ENCODE measurements around the gene SGMS2.

Gene SGMS2

GRCh38 chr4:107894138-107894603, 69.4 kb downstream of the SGMS2 start:
- H3K4me3 ChIP-seq (ENCODE audit: low read depth in 1 of 2, low read length in 2 of 2) = no peak overlapping the region
- H3K27me3 ChIP-seq (ENCODE audit: insufficient read depth, low read length, poor library complexity) = peaks cover 21% of the 10 kb centered on the region
- DNase-seq (no peak), ATAC-seq (ENCODE audit: insufficient read depth, low read depth) (no peak)
- H3K4me1 ChIP-seq (ENCODE audit: insufficient read depth, low read length) = no peaks in the 10 kb centered on the region
- H2AFZ ChIP-seq (ENCODE audit: low read depth, low read length) = no peak overlapping the region
- no peaks in the 10 kb centered on the region for H3K9me3 ChIP-seq (ENCODE audit: insufficient read depth, low read length, severe bottlenecking)
- no peak overlapping the region for H3K4me2 ChIP-seq (ENCODE audit: insufficient read depth, low read length)
- no peaks in the 10 kb centered on the region for H3K36me3 ChIP-seq (ENCODE audit: insufficient read depth, low read length)
- H3K9ac ChIP-seq (ENCODE audit: low read depth, low read length) = no peak overlapping the region
- no peak overlapping the region for H3K27ac ChIP-seq (ENCODE audit: low read length)
- H4K20me1 ChIP-seq (ENCODE audit: insufficient read depth, low read length) = no peaks in the 10 kb centered on the region
- H3K79me2 ChIP-seq (ENCODE audit: insufficient read depth, low read length) = no peaks in the 10 kb centered on the region
- TF ChIP-seq CTCF (IDR thresholded peaks at IDR 0.05; ENCODE audit: borderline replicate concordance, extremely low read depth, low read length, poor library complexity, severe bottlenecking) (no peak), EZH2 (IDR thresholded peaks at IDR 0.05; ENCODE audit: borderline replicate concordance, low read depth, low read length, severe bottlenecking) (no peak)

- Histone ChIP-seq H3K4me2 (ENCODE audit: insufficient read depth, low read length) (no peak overlapping the region), H3K79me2 (ENCODE audit: insufficient read depth, low read length) (no peaks in the 10 kb centered on the region), H3K27ac (ENCODE audit: low read length) (no peak overlapping the region), H3K36me3 (ENCODE audit: insufficient read depth, low read length) (no peaks in the 10 kb centered on the region), H3K4me1 (ENCODE audit: insufficient read depth, low read length) (no peaks in the 10 kb centered on the region), H3K27me3 (ENCODE audit: insufficient read depth, low read length, poor library complexity) (peaks cover 21% of the 10 kb centered on the region), H3K4me3 (ENCODE audit: low read depth in 1 of 2, low read length in 2 of 2) (no peak overlapping the region), H4K20me1 (ENCODE audit: insufficient read depth, low read length) (no peaks in the 10 kb centered on the region), H2AFZ (ENCODE audit: low read depth, low read length) (no peak overlapping the region), H3K9me3 (ENCODE audit: insufficient read depth, low read length, severe bottlenecking) (no peaks in the 10 kb centered on the region), H3K9ac (ENCODE audit: low read depth, low read length) (no peak overlapping the region)
- TF ChIP-seq EZH2 (IDR thresholded peaks at IDR 0.05; ENCODE audit: borderline replicate concordance, low read depth, low read length, severe bottlenecking) = no peak
- TF ChIP-seq CTCF (IDR thresholded peaks at IDR 0.05; ENCODE audit: borderline replicate concordance, extremely low read depth, low read length, poor library complexity, severe bottlenecking) = no peak
- no peak for ATAC-seq (ENCODE audit: insufficient read depth, low read depth)
- DNase-seq = no peak
These were observed 71.5 kb downstream of the SGMS2 start for GRCh38 chr4:107896158-107896645.

- Histone ChIP-seq H3K4me2 (ENCODE audit: insufficient read depth, low read length) (no peak overlapping the region), H3K9ac (ENCODE audit: low read depth, low read length) (no peak overlapping the region), H3K4me1 (ENCODE audit: insufficient read depth, low read length) (no peaks in the 10 kb centered on the region), H3K36me3 (ENCODE audit: insufficient read depth, low read length) (no peaks in the 10 kb centered on the region), H3K9me3 (ENCODE audit: insufficient read depth, low read length, severe bottlenecking) (no peaks in the 10 kb centered on the region), H3K79me2 (ENCODE audit: insufficient read depth, low read length) (no peaks in the 10 kb centered on the region), H3K27ac (ENCODE audit: low read length) (no peak overlapping the region), H3K4me3 (ENCODE audit: low read depth in 1 of 2, low read length in 2 of 2) (no peak overlapping the region), H4K20me1 (ENCODE audit: insufficient read depth, low read length) (no peaks in the 10 kb centered on the region), H2AFZ (ENCODE audit: low read depth, low read length) (no peak overlapping the region), H3K27me3 (ENCODE audit: insufficient read depth, low read length, poor library complexity) (peaks cover 21% of the 10 kb centered on the region)
- no peak for ATAC-seq (ENCODE audit: insufficient read depth, low read depth)
- no peak for DNase-seq
- TF ChIP-seq EZH2 (IDR thresholded peaks at IDR 0.05; ENCODE audit: borderline replicate concordance, low read depth, low read length, severe bottlenecking) = no peak
- no peak for TF ChIP-seq CTCF (IDR thresholded peaks at IDR 0.05; ENCODE audit: borderline replicate concordance, extremely low read depth, low read length, poor library complexity, severe bottlenecking)
These were observed 71.9 kb downstream of the SGMS2 start for GRCh38 chr4:107896646-107897045.

GRCh38 chr4:107897823-107898222, 73.1 kb downstream of the SGMS2 start:
- Histone ChIP-seq H3K27me3 (ENCODE audit: insufficient read depth, low read length, poor library complexity) (peaks cover 21% of the 10 kb centered on the region), H3K4me3 (ENCODE audit: low read depth in 1 of 2, low read length in 2 of 2) (no peak overlapping the region), H3K79me2 (ENCODE audit: insufficient read depth, low read length) (no peaks in the 10 kb centered on the region), H4K20me1 (ENCODE audit: insufficient read depth, low read length) (no peaks in the 10 kb centered on the region), H3K9ac (ENCODE audit: low read depth, low read length) (no peak overlapping the region), H3K4me1 (ENCODE audit: insufficient read depth, low read length) (no peaks in the 10 kb centered on the region), H3K27ac (ENCODE audit: low read length) (no peak overlapping the region), H3K36me3 (ENCODE audit: insufficient read depth, low read length) (no peaks in the 10 kb centered on the region), H3K4me2 (ENCODE audit: insufficient read depth, low read length) (no peak overlapping the region), H3K9me3 (ENCODE audit: insufficient read depth, low read length, severe bottlenecking) (no peaks in the 10 kb centered on the region), H2AFZ (ENCODE audit: low read depth, low read length) (no peak overlapping the region)
- ATAC-seq (ENCODE audit: insufficient read depth, low read depth) (no peak), DNase-seq (no peak)
- TF ChIP-seq EZH2 (IDR thresholded peaks at IDR 0.05; ENCODE audit: borderline replicate concordance, low read depth, low read length, severe bottlenecking) (no peak), CTCF (IDR thresholded peaks at IDR 0.05; ENCODE audit: borderline replicate concordance, extremely low read depth, low read length, poor library complexity, severe bottlenecking) (no peak)
